T-helper 1 cell (primary cell): ENCODE measurements around the gene AP3S2.
"Not testable (repeated sequence)": the region's sequence is repeated elsewhere in the genome, so short reads cannot be mapped to it uniquely, and the experiment has no call there.

Experiments
- DNase-seq, 5 donors: peaks; one replicate each; pipeline ENCODE4 v3.0.0-alpha.2; 2012 to 2020
- total RNA-seq, 4 donors: gene quantifications; one replicate each; lab custom pipeline; 2026; lab: John Stamatoyannopoulos, UW

Gene AP3S2
- total RNA-seq: 10.0 to 21.4 (median 11.7) reads per million in 4 donors

DNA sequence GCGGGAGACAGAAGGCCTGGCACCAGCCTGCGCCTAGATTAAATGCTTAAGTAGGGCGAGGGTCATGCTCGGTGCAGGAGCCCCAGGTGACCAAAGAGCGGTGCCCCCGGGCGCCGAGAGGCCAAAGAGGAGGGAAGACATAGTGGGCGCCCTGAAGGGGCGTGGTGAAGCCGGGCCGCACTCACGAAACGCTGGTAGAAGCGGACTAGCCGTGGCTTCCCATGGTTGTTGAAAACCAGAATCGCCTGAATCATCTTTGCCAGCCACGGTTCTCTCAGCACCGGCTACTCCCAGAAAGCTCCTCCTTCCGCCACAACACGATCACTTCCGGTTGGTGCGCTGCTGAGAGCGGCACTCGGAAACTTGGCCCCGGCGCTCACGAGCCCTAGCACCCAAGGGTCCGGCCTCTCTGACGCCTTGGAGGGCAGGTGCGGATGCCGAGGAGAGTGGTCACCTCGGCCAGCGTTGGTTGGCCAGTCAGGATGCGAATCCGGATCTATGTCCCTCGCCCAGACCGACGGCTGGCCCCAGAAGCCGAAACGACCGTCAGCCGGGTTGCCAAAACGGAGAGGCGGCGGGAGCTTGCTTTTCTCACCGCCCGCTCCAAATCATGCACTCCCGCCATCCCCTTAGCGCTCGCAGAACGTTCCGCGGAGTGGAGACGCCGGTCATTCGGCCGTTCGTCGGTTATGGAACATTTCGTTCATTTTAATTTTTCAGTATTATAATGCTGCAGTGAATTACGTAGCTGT lies at the start of gene AP3S2:
Gene AP3S2 (minus strand): TSS at position 299 of the 752 bp plus-strand sequence. CDS start 45 bp downstream, at position 254.
- peak; percentile 66 to 93 (median 78) for DNase-seq

DNA sequence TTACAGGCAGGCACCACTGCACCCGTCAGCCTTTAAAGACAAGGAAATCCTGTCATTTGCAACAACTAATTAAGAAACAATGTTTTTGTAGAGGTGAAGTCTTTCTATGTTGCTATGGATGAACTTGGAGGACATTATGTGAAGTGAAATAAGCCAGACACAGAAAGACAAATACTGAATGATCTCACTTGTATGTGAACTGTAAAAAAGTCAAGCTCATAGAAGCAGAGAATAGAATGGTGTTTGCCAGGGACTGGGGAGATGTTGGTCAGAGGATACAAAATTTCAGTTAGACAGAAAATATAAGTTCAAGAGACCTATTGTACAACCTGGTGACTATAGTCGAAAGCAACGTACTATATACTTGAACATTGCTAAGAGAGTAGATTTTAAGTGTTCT lies 46.1 kb upstream of the AP3S2 start:
- DNase-seq: no peak

GRCh38 chr15:89939377-89939776 lies 45.6 kb upstream of the AP3S2 start:
- not testable (repeated sequence) for DNase-seq

GRCh38 chr15:89937365-89938350 lies 43.9 kb upstream of the AP3S2 start:
- DNase-seq: no peak

- no peak for DNase-seq
Observed at GRCh38 chr15:89936786-89937265, 43.0 kb upstream of the AP3S2 start.

GRCh38 chr15:89936051-89936785 lies 42.4 kb upstream of the AP3S2 start:
- DNase-seq: peak in 1 of 5 donors; percentile 36

- DNase-seq: no peak
Observed at GRCh38 chr15:89932880-89933279, 39.1 kb upstream of the AP3S2 start.

DNA sequence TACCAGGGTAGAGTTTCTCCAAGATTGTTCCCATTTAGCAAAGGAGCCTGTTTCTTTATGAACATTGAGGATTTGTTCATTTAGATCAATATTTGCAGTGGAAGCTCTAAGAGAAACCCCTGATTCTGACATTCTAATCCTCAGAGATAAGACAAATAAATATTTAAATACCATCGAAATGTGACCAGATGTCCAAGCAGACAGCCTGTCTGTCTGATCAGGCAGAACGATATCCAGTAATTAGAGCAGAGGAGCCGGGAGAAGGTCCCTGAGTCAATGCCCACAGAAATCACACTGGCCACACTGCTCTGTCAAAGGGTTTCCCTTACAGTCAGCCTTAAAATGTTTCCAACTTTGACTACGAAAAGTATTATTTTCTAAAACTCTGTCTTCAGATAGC lies 34.6 kb upstream of the AP3S2 start:
- DNase-seq: no peak

- DNase-seq: no peak
Observed at GRCh38 chr15:89926158-89926557, 32.4 kb upstream of the AP3S2 start.

GRCh38 chr15:89917442-89918101 lies 23.8 kb upstream of the AP3S2 start:
- DNase-seq: no peak

GRCh38 chr15:89916660-89917059 lies 22.9 kb upstream of the AP3S2 start:
- no peak for DNase-seq

- DNase-seq: no peak
Observed at GRCh38 chr15:89912674-89913396, 19.0 kb upstream of the AP3S2 start, which contains the start of gene ARPIN. TSS of gene ARPIN (minus strand) at chr15:89912952. CDS start at chr15:89912835, 117 bp downstream.

- DNase-seq: no peak
Observed at GRCh38 chr15:89912145-89912673, 18.4 kb upstream of the AP3S2 start.

DNA sequence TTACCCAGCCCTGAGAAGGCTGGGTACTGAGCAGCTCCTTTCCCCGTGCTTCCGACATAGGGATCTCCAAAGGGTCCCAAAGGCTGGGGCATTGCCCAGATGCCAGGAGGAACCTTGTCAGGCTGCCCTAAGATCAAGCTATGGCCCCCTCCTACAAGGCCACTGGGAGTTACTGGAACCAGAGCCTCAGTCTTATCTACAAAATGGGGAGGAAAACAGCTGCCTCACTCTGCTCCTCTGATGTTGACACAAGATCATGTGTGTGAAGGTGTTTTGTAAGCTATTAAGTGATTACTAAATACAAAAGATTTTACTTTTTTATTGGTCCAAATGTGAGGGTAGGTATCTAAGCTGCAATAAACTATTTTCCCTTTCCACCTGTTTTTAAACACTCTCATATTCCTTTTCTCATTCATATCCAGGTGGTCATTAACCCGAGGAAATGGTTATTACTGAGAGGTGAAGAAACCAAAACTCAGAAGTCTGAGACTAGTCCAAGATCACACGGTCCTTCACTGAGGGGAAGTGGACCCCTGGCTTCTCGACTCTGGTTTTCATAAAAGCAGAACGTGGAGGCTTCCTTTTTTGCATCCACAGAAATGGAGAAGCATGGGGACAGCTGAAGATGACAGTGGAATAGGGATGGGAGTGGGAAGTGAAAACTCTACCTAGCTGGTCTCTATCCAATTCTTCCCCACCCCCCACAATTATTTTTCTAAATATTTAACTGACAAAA lies 17.3 kb upstream of the AP3S2 start:
- DNase-seq: no peak

DNA sequence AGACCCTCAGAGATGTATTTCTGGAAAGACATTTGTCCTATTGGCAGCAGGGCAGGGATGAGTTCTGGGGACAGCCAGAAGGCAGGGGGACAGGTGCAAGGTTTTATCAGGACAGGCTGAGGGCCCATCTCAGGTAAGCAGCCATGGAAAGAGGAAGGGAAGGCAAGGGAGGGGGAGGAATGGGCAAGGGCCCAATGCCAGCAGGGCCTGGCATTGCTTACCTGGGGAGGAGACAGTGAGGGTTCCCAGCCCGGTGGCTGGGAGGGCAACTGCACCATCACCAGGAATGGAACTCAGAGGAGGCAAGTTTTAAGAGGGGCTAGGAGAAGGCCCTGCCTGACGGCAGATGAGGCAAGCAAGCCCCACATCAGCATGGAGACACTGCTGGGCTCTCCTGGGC lies 15.8 kb upstream of the AP3S2 start:
- no peak for DNase-seq

- DNase-seq: no peak
Observed at GRCh38 chr15:89908226-89908625, 14.4 kb upstream of the AP3S2 start.

DNA sequence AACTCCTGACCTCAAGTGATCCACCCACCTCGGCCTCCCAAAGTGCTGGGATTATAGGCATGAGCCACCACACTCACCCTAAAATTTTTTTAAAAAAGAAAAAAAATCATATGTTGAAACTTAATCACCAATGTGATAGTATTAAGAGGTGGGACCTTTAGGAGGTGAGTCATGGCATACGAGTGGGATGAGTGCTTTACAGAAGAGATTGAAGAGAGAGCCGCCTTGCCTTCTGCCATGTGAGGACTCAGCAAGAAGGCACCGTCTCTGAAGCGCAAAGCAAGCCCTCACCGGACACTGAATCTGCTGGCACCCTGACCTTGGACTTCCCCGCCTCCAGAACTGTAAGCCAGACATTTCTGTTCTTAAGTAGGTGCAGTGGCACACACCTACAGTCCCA lies 13.5 kb upstream of the AP3S2 start:
- no peak for DNase-seq

DNA sequence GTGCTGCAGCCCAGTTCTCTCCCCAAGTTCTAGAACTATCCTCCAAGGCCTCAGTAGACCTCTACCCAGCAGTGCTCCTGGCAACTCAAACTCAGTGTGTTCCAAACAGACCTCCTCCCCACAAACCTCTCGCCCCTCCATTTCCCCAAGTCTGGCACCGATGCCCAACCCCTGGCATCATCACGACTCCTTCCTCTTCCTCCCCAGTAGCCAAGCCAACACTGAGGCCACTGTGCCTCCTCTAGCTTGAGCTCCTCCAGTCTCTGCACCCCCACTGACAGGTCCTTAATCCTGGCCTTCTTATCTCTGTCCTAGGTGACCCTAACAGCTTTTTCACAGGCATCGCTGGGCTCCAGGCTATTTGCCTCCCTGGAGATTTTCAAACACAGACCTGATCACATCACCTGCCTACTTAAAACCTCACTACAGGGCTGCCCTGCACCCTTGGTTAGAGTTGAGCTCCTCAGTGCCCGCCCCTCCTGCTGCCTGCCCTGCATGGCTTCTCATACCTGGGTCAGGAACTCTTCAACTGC lies 12.1 kb upstream of the AP3S2 start:
- no peak for DNase-seq

- DNase-seq: no peak
Observed at GRCh38 chr15:89904519-89904918, 10.7 kb upstream of the AP3S2 start.

DNA sequence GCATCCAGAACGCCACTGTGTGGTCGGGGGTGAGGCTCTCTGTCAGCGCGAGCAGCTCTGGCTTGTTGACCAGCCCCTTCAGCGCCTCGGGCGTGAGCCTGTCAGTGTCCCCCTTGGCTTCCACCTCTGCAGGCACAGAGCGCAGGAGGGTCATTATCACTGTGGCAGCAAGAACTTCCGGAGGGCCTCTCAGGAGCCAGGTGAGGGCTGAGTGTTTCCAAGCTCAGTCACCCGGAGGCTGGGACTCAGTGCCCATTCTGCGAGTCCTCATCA lies 10.0 kb upstream of the AP3S2 start:
- DNase-seq: no peak
